ENCODE data around the gene KCNC1.

Gene KCNC1

GRCh38 chr11:17814546-17814945, 80.0 kb downstream of the KCNC1 start:
- in situ Hi-C loops (cut with MboI; ENCODE audit: low sequenced_read_pairs), result no loop called here

DNA sequence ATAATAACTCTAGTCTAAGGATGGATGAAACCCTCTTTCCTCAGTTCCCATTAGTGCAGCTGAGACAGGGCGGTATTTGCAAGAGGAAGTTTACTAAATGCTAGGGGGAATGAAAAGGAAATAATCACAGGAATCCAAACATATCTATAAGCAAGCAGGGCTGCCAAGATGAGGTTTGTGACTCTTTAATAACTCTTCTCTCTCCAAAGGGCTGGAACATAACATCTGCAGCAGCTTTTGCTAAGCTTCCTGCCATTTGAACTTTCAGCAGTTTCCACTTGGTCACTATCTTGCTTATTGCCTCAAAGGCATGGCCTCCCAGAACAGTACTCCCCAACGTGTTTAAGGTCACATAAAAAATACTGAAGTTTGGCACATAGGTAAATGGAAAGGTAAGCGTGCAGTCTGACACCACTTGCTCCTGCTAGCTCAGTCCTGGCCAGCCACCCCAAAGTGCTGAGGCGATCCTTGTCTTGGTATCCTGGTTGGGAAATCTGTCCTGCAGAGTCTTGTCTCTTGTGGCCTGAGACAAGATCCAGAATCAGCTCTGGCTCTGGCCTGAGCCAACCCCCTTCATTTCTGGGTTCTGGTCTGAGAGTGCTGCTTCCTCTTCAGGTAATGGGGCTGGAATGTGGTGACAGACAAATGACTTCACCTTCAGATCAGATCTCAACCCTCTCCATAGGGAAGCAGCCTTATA, 81.8 kb downstream of the KCNC1 start:
- in situ Hi-C loops (cut with MboI; ENCODE audit: low sequenced_read_pairs), result no loop called here

GRCh38 chr11:17821648-17822400, 87.2 kb downstream of the KCNC1 start:
- in situ Hi-C loops (cut with MboI; ENCODE audit: low sequenced_read_pairs), result no loop called here

DNA sequence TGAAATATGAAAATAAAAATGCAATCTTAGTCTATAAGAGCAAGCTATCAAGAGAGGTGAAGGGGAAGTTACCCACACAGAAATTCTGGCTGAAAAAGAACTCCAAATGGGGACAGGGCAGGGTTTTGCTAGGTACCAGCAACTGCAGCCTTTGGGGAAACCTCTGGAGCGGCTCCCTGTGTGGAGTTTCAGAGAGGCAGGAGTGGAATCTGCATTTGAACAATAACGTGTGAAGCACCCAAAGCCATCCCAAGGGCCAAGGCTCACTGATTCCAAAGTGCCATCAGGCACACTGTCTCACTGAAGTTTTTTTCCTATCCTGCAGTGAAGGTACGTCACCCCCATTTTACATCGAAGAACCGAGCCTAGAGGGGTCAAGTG, 87.8 kb downstream of the KCNC1 start:
- in situ Hi-C loops (cut with MboI; ENCODE audit: low sequenced_read_pairs), result no loop called here

- in situ Hi-C loops (cut with MboI; ENCODE audit: low sequenced_read_pairs), result no loop called here
Observed at GRCh38 chr11:17827006-17827405, 92.4 kb downstream of the KCNC1 start.

GRCh38 chr11:17828311-17828751, 93.8 kb downstream of the KCNC1 start:
- in situ Hi-C loops (cut with MboI; ENCODE audit: low sequenced_read_pairs), result no loop called here

- in situ Hi-C loops (cut with MboI; ENCODE audit: low sequenced_read_pairs), result no loop called here
Observed at GRCh38 chr11:17831228-17831627, 96.6 kb downstream of the KCNC1 start.

- in situ Hi-C loops (cut with MboI; ENCODE audit: low sequenced_read_pairs), result no loop called here
Observed at GRCh38 chr11:17831883-17832282, 97.3 kb downstream of the KCNC1 start.

All from hTERT RPE-1 (cell line).